NT2/D1 (cell line): Measurements from ENCODE around the gene REEP6.

Experiments used
- DNase-seq: peaks from one replicate; pipeline ENCODE4 v3.0.0-alpha.2; 2011; ENCODE audit warnings: low read depth, low spot score
- H3K27me3 ChIP-seq: 2 replicates; pipeline ENCODE4 v1.6.0; 2011; ENCODE audit warnings: mild to moderate bottlenecking; ENCODE audit not compliant: insufficient read length, insufficient read depth
- H3K36me3 ChIP-seq: 2 replicates; pipeline ENCODE4 v1.6.1; 2011; ENCODE audit warnings: mild to moderate bottlenecking, low read length, mixed read lengths; ENCODE audit not compliant: insufficient read depth, insufficient read length
- H3K4me1 ChIP-seq: 2 replicates; pipeline ENCODE4 v1.5.1; 2011; ENCODE audit not compliant: insufficient read depth, insufficient read length
- H3K4me3 ChIP-seq: 2 replicates; pipeline ENCODE4 v1.5.1; 2011; ENCODE audit warnings: low read depth; ENCODE audit not compliant: insufficient read length
- H3K9ac ChIP-seq: 2 replicates; pipeline ENCODE4 v1.6.0; 2011; ENCODE audit warnings: low read depth; ENCODE audit not compliant: insufficient read length
- H3K9me3 ChIP-seq: 2 replicates; pipeline ENCODE4 v1.5.1; 2011; ENCODE audit warnings: mild to moderate bottlenecking, low read length; ENCODE audit not compliant: insufficient read depth
- SUZ12 ChIP-seq: IDR thresholded peaks from 2 replicates; pipeline ENCODE4 v1.6.1; 2011; ENCODE audit not compliant: insufficient read length, insufficient read depth; ENCODE audit errors: extremely low read depth
- YY1 ChIP-seq: IDR thresholded peaks from 2 replicates; pipeline ENCODE4 v1.6.1; 2011; ENCODE audit not compliant: insufficient read length, insufficient read depth
- ZNF274 ChIP-seq: IDR thresholded peaks from 2 replicates; pipeline ENCODE4 v1.6.1; 2011; ENCODE audit warnings: mild to moderate bottlenecking, low read depth, low read length

REEP6 gene

GRCh38 chr19:1453525-1454364, 37.2 kb upstream of the REEP6 start:
- peaks cover 74% of the 10 kb centered on the region for H3K27me3 ChIP-seq
- H3K4me1 ChIP-seq: peaks cover 35% of the 10 kb centered on the region
- H3K9ac ChIP-seq: no peak overlapping the region
- H3K4me3 ChIP-seq: no peak overlapping the region
- TF ChIP-seq ZNF274: no peak
- no peak for TF ChIP-seq YY1
- no peak for TF ChIP-seq SUZ12
- DNase-seq: no peak
- H3K36me3 ChIP-seq: no peaks in the 10 kb centered on the region
- H3K9me3 ChIP-seq: no peaks in the 10 kb centered on the region

GRCh38 chr19:1455002-1455335, 36.0 kb upstream of the REEP6 start:
- no peaks in the 10 kb centered on the region for H3K9me3 ChIP-seq
- peaks cover 62% of the 10 kb centered on the region for H3K27me3 ChIP-seq
- H3K4me1 ChIP-seq: peaks cover 32% of the 10 kb centered on the region
- no peak for TF ChIP-seq SUZ12
- no peak overlapping the region for H3K9ac ChIP-seq
- no peak for DNase-seq
- H3K36me3 ChIP-seq: no peaks in the 10 kb centered on the region
- no peak overlapping the region for H3K4me3 ChIP-seq

- H3K9ac ChIP-seq: no peak overlapping the region
- peaks cover 5% of the 10 kb centered on the region for H3K36me3 ChIP-seq
- H3K4me1 ChIP-seq: peaks cover 32% of the 10 kb centered on the region
- no peak for DNase-seq
- TF ChIP-seq YY1: no peak
- TF ChIP-seq SUZ12: no peak
- no peak for TF ChIP-seq ZNF274
- no peaks in the 10 kb centered on the region for H3K9me3 ChIP-seq
- peaks cover 56% of the 10 kb centered on the region for H3K27me3 ChIP-seq
- H3K4me3 ChIP-seq: no peak overlapping the region
These were observed 35.5 kb upstream of the REEP6 start for GRCh38 chr19:1455336-1456120.

- Histone ChIP-seq H3K9me3 (no peaks in the 10 kb centered on the region), H3K9ac (peak overlapping the region; percentile 74), H3K27me3 (peaks cover 49% of the 10 kb centered on the region), H3K4me3 (no peak overlapping the region), H3K4me1 (peaks cover 32% of the 10 kb centered on the region), H3K36me3 (peaks cover 12% of the 10 kb centered on the region)
- no peak for TF ChIP-seq ZNF274
- TF ChIP-seq SUZ12: no peak
- no peak for TF ChIP-seq YY1
- no peak for DNase-seq
These were observed 34.7 kb upstream of the REEP6 start for GRCh38 chr19:1456121-1456900.

- H3K9ac ChIP-seq: peak overlapping the region; percentile 74
- peaks cover 12% of the 10 kb centered on the region for H3K36me3 ChIP-seq
- H3K9me3 ChIP-seq: no peaks in the 10 kb centered on the region
- H3K4me3 ChIP-seq: no peak overlapping the region
- TF ChIP-seq ZNF274 (no peak), SUZ12 (no peak), YY1 (no peak)
- DNase-seq: no peak
- H3K27me3 ChIP-seq: peaks cover 40% of the 10 kb centered on the region
- peaks cover 30% of the 10 kb centered on the region for H3K4me1 ChIP-seq
These were observed 33.8 kb upstream of the REEP6 start for GRCh38 chr19:1457031-1457739.

- TF ChIP-seq YY1 (no peak), SUZ12 (no peak), ZNF274 (no peak)
- no peak overlapping the region for H3K9ac ChIP-seq
- H3K4me3 ChIP-seq: no peak overlapping the region
- H3K9me3 ChIP-seq: no peaks in the 10 kb centered on the region
- DNase-seq: no peak
- peaks cover 33% of the 10 kb centered on the region for H3K27me3 ChIP-seq
- peaks cover 23% of the 10 kb centered on the region for H3K4me1 ChIP-seq
- H3K36me3 ChIP-seq: peaks cover 12% of the 10 kb centered on the region
These were observed 33.1 kb upstream of the REEP6 start for GRCh38 chr19:1457892-1458291.
